GM19455 (cell line): ENCODE data around the gene MRPL36.
A peak's percentile ranks its signal among the peaks of the same experiment; 100 is the strongest.
"Not testable (repeated sequence)": the region's sequence is repeated elsewhere in the genome, so short reads cannot be mapped to it uniquely, and the experiment has no call there.

Source experiments
- ATAC-seq: cut with Tn5 transposase; IDR thresholded peaks from one replicate; pipeline ENCODE4 v1.9.1; 2021; ENCODE audit not compliant: unreplicated experiment

Gene MRPL36

GRCh38 chr5:1815881-1816292, 16.2 kb upstream of the MRPL36 start:
- ATAC-seq = no peak

GRCh38 chr5:1815071-1815786, 15.6 kb upstream of the MRPL36 start:
- no peak for ATAC-seq

- no peak for ATAC-seq
These were observed 14.8 kb upstream of the MRPL36 start for GRCh38 chr5:1814183-1815020.

- ATAC-seq = no peak
These were observed 11.0 kb upstream of the MRPL36 start for GRCh38 chr5:1810581-1811101.

- ATAC-seq = no peak
These were observed 9.9 kb upstream of the MRPL36 start for GRCh38 chr5:1809416-1810035.

- ATAC-seq = no peak
These were observed 8.8 kb upstream of the MRPL36 start for GRCh38 chr5:1808439-1808838.

- no peak for ATAC-seq
These were observed 8.0 kb upstream of the MRPL36 start for GRCh38 chr5:1807451-1808185.

- no peak for ATAC-seq
These were observed 7.3 kb upstream of the MRPL36 start for GRCh38 chr5:1806974-1807373.

GRCh38 chr5:1806199-1806598, 6.6 kb upstream of the MRPL36 start:
- ATAC-seq = no peak

GRCh38 chr5:1805736-1806135, 6.1 kb upstream of the MRPL36 start:
- ATAC-seq = no peak

- no peak for ATAC-seq
These were observed 5.7 kb upstream of the MRPL36 start for GRCh38 chr5:1805326-1805725.

GRCh38 chr5:1804001-1804690, 4.5 kb upstream of the MRPL36 start:
- ATAC-seq = no peak

GRCh38 chr5:1803192-1803591, 3.6 kb upstream of the MRPL36 start:
- ATAC-seq = no peak

- no peak for ATAC-seq
These were observed 2.3 kb upstream of the MRPL36 start for GRCh38 chr5:1801967-1802295.

- peak; percentile 62 for ATAC-seq
These were observed 1.8 kb upstream of the MRPL36 start, which contains the start of gene NDUFS6 for GRCh38 chr5:1801222-1801966. Gene NDUFS6, plus strand, starts transcription at chr5:1801407. Its CDS starts 11 bp downstream, at chr5:1801418.

GRCh38 chr5:1800472-1801221, 1.0 kb upstream of the MRPL36 start:
- ATAC-seq = peak; percentile 36

GRCh38 chr5:1799110-1799601, 481 bp downstream of the MRPL36 start:
- ATAC-seq = peak; percentile 30

- ATAC-seq = not testable (repeated sequence)
These were observed 1.0 kb downstream of the MRPL36 start for GRCh38 chr5:1798589-1798988.

- ATAC-seq = no peak
These were observed 1.8 kb downstream of the MRPL36 start for GRCh38 chr5:1797855-1798254.
